SK-N-SH (cell line): ENCODE results near the gene DDI2. TPM values are rescaled to one million over a fixed set of nuclear protein-coding genes. Genes with fewer than 3 reads are reported as not detected.

ENCODE experiments used
- CTCF ChIA-PET: fragments of 300-600, 350-600 bp; formaldehyde crosslinking; extraction: SDS; loops from one replicate; lab custom pipeline; 2021; lab: Yijun Ruan, JAX
- POLR2A ChIA-PET: fragments of 350-600 bp; sonication (Branson Sonifier 250); formaldehyde crosslinking; extraction: SDS; loops from one replicate; lab custom pipeline; 2020; ENCODE audit warnings: antibody characterized with exemption, inconsistent platforms; lab: Yijun Ruan, JAX
- DNase-seq: peaks from one replicate; pipeline ENCODE4 v3.0.0; 2012
- H2AFZ ChIP-seq: fragments of 200-600 bp; sonication (generic); 2 replicates; pipeline ENCODE4 v1.8.1; 2016; ENCODE audit warnings: antibody characterized with exemption, mild to moderate bottlenecking, low read depth
- H3F3A ChIP-seq: fragments of 200-600 bp; sonication (generic); replicated peaks from 2 replicates; pipeline ENCODE3; 2016; ENCODE audit warnings: antibody characterized with exemption, mild to moderate bottlenecking; ENCODE audit not compliant: insufficient read depth
- H3K27ac ChIP-seq, 2 experiments: fragments of 200-500 bp in 1 of 2; fragments of 200-600 bp in 1 of 2; sonication (Bioruptor generic) in 1 of 2; sonication (generic), shearing (Covaris generic) in 1 of 2; 2 replicates each; pipeline versions ENCODE4 v1.5.1 to v1.6.1; 2014 to 2016; ENCODE audit warnings: low read depth in 2 of 2, inconsistent platforms in 1 of 2, low read length in 1 of 2, mild to moderate bottlenecking in 1 of 2, mixed read lengths in 1 of 2
- H3K27me3 ChIP-seq: fragments of 200-600 bp; sonication (generic), shearing (Covaris generic); 2 replicates; pipeline ENCODE4 v1.6.1; 2016; ENCODE audit warnings: mixed run types; ENCODE audit not compliant: insufficient read depth
- H3K36me3 ChIP-seq, 2 experiments: fragments of 200-500 bp in 1 of 2; fragments of 200-600 bp in 1 of 2; sonication (Bioruptor generic) in 1 of 2; sonication (generic) in 1 of 2; replicated peaks in 1 of 2; 2 replicates each; pipeline versions ENCODE3 to v1.5.1; 2014 to 2016; ENCODE audit warnings: low read length in 1 of 2, mild to moderate bottlenecking in 1 of 2; ENCODE audit not compliant: insufficient read depth in 2 of 2, control insufficient read depth in 1 of 2
- H3K4me1 ChIP-seq, 2 experiments: fragments of 200-500 bp in 1 of 2; fragments of 200-600 bp in 1 of 2; sonication (Bioruptor generic) in 1 of 2; sonication (generic), shearing (Covaris generic) in 1 of 2; 2 replicates each; pipeline versions ENCODE4 v1.5.1 to v1.6.1; 2014 to 2016; ENCODE audit warnings: low read depth in 1 of 2, low read length in 1 of 2, mixed run types in 1 of 2; ENCODE audit not compliant: insufficient read depth in 2 of 2, control insufficient read depth in 1 of 2
- H3K4me2 ChIP-seq: fragments of 200-600 bp; sonication (generic), shearing (Covaris generic); 2 replicates; pipeline ENCODE4 v1.6.1; 2017; ENCODE audit warnings: mixed run types
- H3K4me3 ChIP-seq, 2 experiments: fragments of 200-500 bp in 1 of 2; fragments of 200-600 bp in 1 of 2; sonication (Bioruptor generic) in 1 of 2; sonication (generic), shearing (Covaris generic) in 1 of 2; 2 replicates each; pipeline versions ENCODE4 v1.5.1 to v1.8.1; 2014 to 2016; ENCODE audit warnings: low read depth in 2 of 2, inconsistent platforms in 1 of 2, low read length in 1 of 2, mild to moderate bottlenecking in 1 of 2, mixed read lengths in 1 of 2, moderate library complexity in 1 of 2
- H3K79me2 ChIP-seq: fragments of 200-600 bp; sonication (generic); 2 replicates; pipeline ENCODE4 v1.8.1; 2017; ENCODE audit warnings: mild to moderate bottlenecking; ENCODE audit not compliant: insufficient read depth
- H3K9ac ChIP-seq: fragments of 200-600 bp; sonication (generic); 2 replicates; pipeline ENCODE4 v1.6.1; 2017; ENCODE audit warnings: mixed run types
- H3K9me2 ChIP-seq: fragments of 200-600 bp; sonication (generic); 2 replicates; pipeline ENCODE4 v1.6.1; 2017; ENCODE audit warnings: mixed run types
- H3K9me3 ChIP-seq: fragments of 200-600 bp; sonication (generic); 2 replicates; pipeline ENCODE4 v1.6.1; 2017; ENCODE audit warnings: mixed run types, mild to moderate bottlenecking, moderate library complexity
- H4K20me1 ChIP-seq: fragments of 200-600 bp; sonication (generic); 2 replicates; pipeline ENCODE4 v1.6.1; 2017; ENCODE audit warnings: mild to moderate bottlenecking, mixed run types; ENCODE audit not compliant: insufficient read depth
- ELF1 ChIP-seq: IDR thresholded peaks from 2 replicates; pipeline ENCODE4 v1.4.0; 2012
- EP300 ChIP-seq, 2 experiments: IDR thresholded peaks; 2 replicates each; pipeline versions ENCODE4 v1.4.0 to v1.6.1; 2012; ENCODE audit warnings: borderline replicate concordance in 1 of 2, low read depth in 1 of 2, low read length in 1 of 2
- FOSL2 ChIP-seq: IDR thresholded peaks from 2 replicates; pipeline ENCODE4 v1.4.0; 2012; ENCODE audit warnings: low read depth, mild to moderate bottlenecking, moderate library complexity, borderline replicate concordance
- FOXJ3 ChIP-seq: sonication (generic); formaldehyde crosslinking; IDR thresholded peaks from 2 replicates; pipeline ENCODE4 v1.5.1; 2020; ENCODE audit warnings: mild to moderate bottlenecking, missing genetic modification reagents
- GABPA ChIP-seq: IDR thresholded peaks from 2 replicates; pipeline ENCODE4 v1.4.0; 2012; ENCODE audit warnings: low read depth, mild to moderate bottlenecking
- GATA2 ChIP-seq: sonication (generic); formaldehyde crosslinking; IDR thresholded peaks from 2 replicates; pipeline ENCODE4 v1.5.0; 2020; ENCODE audit warnings: mild to moderate bottlenecking, missing genetic modification reagents
- IRF3 ChIP-seq: fragments of 150-350 bp; IDR thresholded peaks from 2 replicates; pipeline ENCODE4 v1.6.1; 2016; ENCODE audit warnings: mild to moderate bottlenecking, low read depth, low read length
- JUND ChIP-seq: IDR thresholded peaks from 2 replicates; pipeline ENCODE4 v1.4.0; 2012
- NFIC ChIP-seq: IDR thresholded peaks from 2 replicates; pipeline ENCODE4 v1.4.0; 2012; ENCODE audit warnings: borderline replicate concordance
- POLR2AphosphoS5 ChIP-seq: IDR thresholded peaks from 2 replicates; pipeline ENCODE4 v1.6.1; 2012; ENCODE audit warnings: low read depth, low read length
- REST ChIP-seq: IDR thresholded peaks from 2 replicates; pipeline ENCODE4 v1.6.1; 2012; ENCODE audit warnings: mild to moderate bottlenecking, low read depth, low read length, moderate library complexity
- RFX5 ChIP-seq: IDR thresholded peaks from 2 replicates; pipeline ENCODE4 v1.6.1; 2012; ENCODE audit warnings: mild to moderate bottlenecking, improper control_type of control experiment, low read length
- RXRA ChIP-seq: IDR thresholded peaks from 2 replicates; pipeline ENCODE4 v1.4.0; 2012; ENCODE audit warnings: low read depth, mild to moderate bottlenecking, borderline replicate concordance
- SIN3A ChIP-seq: IDR thresholded peaks from 2 replicates; pipeline ENCODE4 v1.6.1; 2012; ENCODE audit warnings: low read depth, mild to moderate bottlenecking, low read length, moderate library complexity, borderline replicate concordance
- SMC3 ChIP-seq: IDR thresholded peaks from 2 replicates; pipeline ENCODE4 v1.6.1; 2012; ENCODE audit warnings: low read depth, low read length, improper control_type of control experiment
- TEAD4 ChIP-seq: IDR thresholded peaks from 2 replicates; pipeline ENCODE4 v1.4.0; 2012; ENCODE audit warnings: mild to moderate bottlenecking, borderline replicate concordance; ENCODE audit not compliant: insufficient read depth
- YY1 ChIP-seq: IDR thresholded peaks from 2 replicates; pipeline ENCODE4 v1.4.0; 2012; ENCODE audit warnings: low read depth, mild to moderate bottlenecking
- WGBS: methylation state at CpG from one replicate; pipeline ENCODE4 v1.1.6; 2017; ENCODE audit warnings: low lambda C conversion rate; 5-methylcytosine and 5-hydroxymethylcytosine counted together
- polyA plus RNA-seq, 3 experiments: library from polyadenylated mRNA; depleted of rRNA; stranded (reverse); fragments of >200 nt; gene quantifications; 2 replicates each; pipeline ENCODE4 v1.2.3, GENCODE V29; 2012
- TF ChIP-seq, protein P1 (sequence below): fragments of 200-600 bp; sonication (generic); IDR thresholded peaks from 2 replicates; pipeline ENCODE4 v1.6.1; 2017; ENCODE audit warnings: antibody characterized with exemption, mild to moderate bottlenecking, moderate library complexity

The DDI2 gene
- polyA plus RNA-seq, 1 of the 3 experiments (the other 2 are of a cell fraction): 2.8 TPM

- no peak for TF ChIP-seq RFX5
- TF ChIP-seq JUND: no peak
- TF ChIP-seq REST: no peak
- TF ChIP-seq POLR2AphosphoS5: no peak
- no peak for TF ChIP-seq FOSL2
- TF ChIP-seq TEAD4: no peak
- no peak for TF ChIP-seq GATA2 (CRISPR knock-in tag)
- TF ChIP-seq ELF1: no peak
- TF ChIP-seq NFIC: no peak
- no peak for TF ChIP-seq IRF3
- no peak for TF ChIP-seq EP300 (IDR thresholded peaks at IDR 0.05; ENCODE audit: borderline replicate concordance in 1 of 2, low read depth in 1 of 2, low read length in 1 of 2)
- no peak for TF ChIP-seq FOXJ3 (CRISPR knock-in tag)
- no peak for TF ChIP-seq YY1
- no peak for TF ChIP-seq SIN3A
- TF ChIP-seq SMC3: no peak
- no peak for TF ChIP-seq RXRA
- TF ChIP-seq GABPA: no peak
- TF ChIP-seq, protein P1, sequence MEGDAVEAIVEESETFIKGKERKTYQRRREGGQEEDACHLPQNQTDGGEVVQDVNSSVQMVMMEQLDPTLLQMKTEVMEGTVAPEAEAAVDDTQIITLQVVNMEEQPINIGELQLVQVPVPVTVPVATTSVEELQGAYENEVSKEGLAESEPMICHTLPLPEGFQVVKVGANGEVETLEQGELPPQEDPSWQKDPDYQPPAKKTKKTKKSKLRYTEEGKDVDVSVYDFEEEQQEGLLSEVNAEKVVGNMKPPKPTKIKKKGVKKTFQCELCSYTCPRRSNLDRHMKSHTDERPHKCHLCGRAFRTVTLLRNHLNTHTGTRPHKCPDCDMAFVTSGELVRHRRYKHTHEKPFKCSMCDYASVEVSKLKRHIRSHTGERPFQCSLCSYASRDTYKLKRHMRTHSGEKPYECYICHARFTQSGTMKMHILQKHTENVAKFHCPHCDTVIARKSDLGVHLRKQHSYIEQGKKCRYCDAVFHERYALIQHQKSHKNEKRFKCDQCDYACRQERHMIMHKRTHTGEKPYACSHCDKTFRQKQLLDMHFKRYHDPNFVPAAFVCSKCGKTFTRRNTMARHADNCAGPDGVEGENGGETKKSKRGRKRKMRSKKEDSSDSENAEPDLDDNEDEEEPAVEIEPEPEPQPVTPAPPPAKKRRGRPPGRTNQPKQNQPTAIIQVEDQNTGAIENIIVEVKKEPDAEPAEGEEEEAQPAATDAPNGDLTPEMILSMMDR: no peak
- no peaks in the 10 kb centered on the region for H3K9me2 ChIP-seq
- H3K36me3 ChIP-seq: peaks cover 39 to 52% of the 10 kb centered on the region in 2 experiments
- H3K27ac ChIP-seq: no peak overlapping the region
- H3K79me2 ChIP-seq: 0 out of 2 replicates have a peak, but pooled peaks cover 2% of the 10 kb centered on the region
- POLR2A ChIA-PET: no interaction called here
- no peak overlapping the region for H3K4me3 ChIP-seq
- H3K4me2 ChIP-seq: no peak overlapping the region
- no peak for DNase-seq
- H4K20me1 ChIP-seq: no peaks in the 10 kb centered on the region
- H3K9ac ChIP-seq: no peak overlapping the region
- H2AFZ ChIP-seq: no peak overlapping the region
- peaks cover 4% of the 10 kb centered on the region for H3F3A ChIP-seq
- no peaks in the 10 kb centered on the region for H3K27me3 ChIP-seq
- no peaks in the 10 kb centered on the region for H3K4me1 ChIP-seq
- WGBS: 89% methylated on average over 3 of the region's 3 CpGs
- CTCF ChIA-PET: no interaction called here
- H3K9me3 ChIP-seq: no peaks in the 10 kb centered on the region
Measured at GRCh38 chr1:15640667-15641066, 23.4 kb downstream of the DDI2 start.
